MM.1S (cell line): ENCODE results near the gene PSPN.
A peak's percentile ranks its signal among the peaks of the same experiment; 100 is the strongest.

Experiments
- DNase-seq: peaks from one replicate; pipeline ENCODE4 v3.0.0-alpha.2; 2015
- H2AFZ ChIP-seq: fragments of 300-600 bp; sonication (generic); 2 replicates; pipeline ENCODE4 v1.6.0; 2016; ENCODE audit warnings: antibody characterized with exemption, low read length
- H3F3A ChIP-seq: fragments of 300-600 bp; sonication (generic); 2 replicates; pipeline ENCODE4 v1.6.1; 2016; ENCODE audit warnings: mild to moderate bottlenecking, antibody characterized with exemption, low read length, moderate library complexity, mixed read lengths; ENCODE audit not compliant: insufficient read depth
- H3K27ac ChIP-seq: fragments of 300-600 bp; sonication (generic); 2 replicates; pipeline ENCODE4 v1.5.1; 2016; ENCODE audit warnings: mild to moderate bottlenecking, low read length
- H3K27me3 ChIP-seq: fragments of 300-600 bp; sonication (generic); replicated peaks from 2 replicates; pipeline ENCODE4 v1.6.0; 2016; ENCODE audit warnings: low read length; ENCODE audit not compliant: insufficient read depth
- H3K36me3 ChIP-seq: fragments of 300-600 bp; sonication (generic); replicated peaks from 2 replicates; pipeline ENCODE4 v1.6.1; 2016; ENCODE audit warnings: mild to moderate bottlenecking, low read length, mixed read lengths; ENCODE audit not compliant: insufficient read depth
- H3K4me1 ChIP-seq: fragments of 300-600 bp; sonication (generic); 2 replicates; pipeline ENCODE4 v1.6.1; 2016; ENCODE audit warnings: low read length, mixed read lengths
- H3K4me2 ChIP-seq: fragments of 300-600 bp; sonication (generic); 2 replicates; pipeline ENCODE4 v1.6.0; 2016; ENCODE audit warnings: low read depth, low read length
- H3K4me3 ChIP-seq: fragments of 300-600 bp; sonication (generic); 2 replicates; pipeline ENCODE4 v1.5.1; 2016; ENCODE audit warnings: low read length, mixed read lengths
- H3K79me2 ChIP-seq: fragments of 300-600 bp; sonication (generic); 2 replicates; pipeline ENCODE4 v1.6.1; 2016; ENCODE audit warnings: mixed run types, low read length, mixed read lengths
- H3K9ac ChIP-seq: fragments of 300-600 bp; sonication (generic); 2 replicates; pipeline ENCODE4 v1.6.1; 2016; ENCODE audit warnings: low read length, mixed read lengths
- H3K9me2 ChIP-seq: fragments of 300-600 bp; sonication (generic); replicated peaks from 2 replicates; pipeline ENCODE4 v1.6.1; 2016; ENCODE audit warnings: mild to moderate bottlenecking, low read length, mixed read lengths; ENCODE audit not compliant: insufficient read depth
- H3K9me3 ChIP-seq: fragments of 300-600 bp; sonication (generic); replicated peaks from 2 replicates; pipeline ENCODE4 v1.6.1; 2016; ENCODE audit warnings: mild to moderate bottlenecking, low read length, mixed read lengths; ENCODE audit not compliant: insufficient read depth
- H4K20me1 ChIP-seq: fragments of 300-600 bp; sonication (generic); 2 replicates; pipeline ENCODE4 v1.6.1; 2016; ENCODE audit warnings: mild to moderate bottlenecking, low read length, moderate library complexity, mixed read lengths; ENCODE audit not compliant: insufficient read depth
- CTCF ChIP-seq: fragments of 300-600 bp; sonication (generic); IDR thresholded peaks from 2 replicates; pipeline ENCODE4 v1.5.1; 2016; ENCODE audit warnings: antibody characterized with exemption, low read length, mixed read lengths
- EZH2 ChIP-seq: fragments of 300-600 bp; sonication (generic); optimal IDR thresholded peaks from 2 replicates; pipeline ENCODE3; 2017; ENCODE audit warnings: low read depth, mild to moderate bottlenecking, antibody characterized with exemption, low read length, mixed read lengths
- EZH2phosphoT487 ChIP-seq: fragments of 300-600 bp; sonication (generic); IDR thresholded peaks from 2 replicates; pipeline ENCODE4 v1.6.1; 2018; ENCODE audit warnings: antibody characterized with exemption, low read length

PSPN gene

GRCh38 chr19:6412447-6413091, 36.8 kb upstream of the PSPN start:
- peaks cover 5% of the 10 kb centered on the region for H3K79me2 ChIP-seq
- no peaks in the 10 kb centered on the region for H3K4me1 ChIP-seq
- H3K4me2 ChIP-seq, result no peak overlapping the region
- no peak overlapping the region for H3K4me3 ChIP-seq
- DNase-seq, result peak; percentile 45
- peaks cover 19% of the 10 kb centered on the region for H3K36me3 ChIP-seq
- H3K9me3 ChIP-seq, result no peaks in the 10 kb centered on the region
- peaks cover 13% of the 10 kb centered on the region; the same call in 1 of the 2 replicates for H3F3A ChIP-seq
- H3K9ac ChIP-seq, result no peak overlapping the region
- no peaks in the 10 kb centered on the region for H3K27me3 ChIP-seq
- H3K9me2 ChIP-seq, result no peaks in the 10 kb centered on the region
- TF ChIP-seq EZH2phosphoT487 (no peak), CTCF (peak; percentile 65), EZH2 (no peak)
- peaks cover 5% of the 10 kb centered on the region; the same call in 1 of the 2 replicates for H4K20me1 ChIP-seq
- H3K27ac ChIP-seq, result no peak overlapping the region
- H2AFZ ChIP-seq, result no peak overlapping the region

- no peak for TF ChIP-seq CTCF
- TF ChIP-seq EZH2, result no peak
- no peak for TF ChIP-seq EZH2phosphoT487
- no peak overlapping the region for H3K4me3 ChIP-seq
- H3K27ac ChIP-seq, result no peak overlapping the region
- H3K4me2 ChIP-seq, result no peak overlapping the region
- peaks cover 13% of the 10 kb centered on the region; the same call in 1 of the 2 replicates for H3F3A ChIP-seq
- no peaks in the 10 kb centered on the region for H3K9me3 ChIP-seq
- no peaks in the 10 kb centered on the region for H3K79me2 ChIP-seq
- no peaks in the 10 kb centered on the region for H3K27me3 ChIP-seq
- DNase-seq, result no peak
- no peak overlapping the region for H2AFZ ChIP-seq
- peaks cover under 1% of the 10 kb centered on the region; the same call in 1 of the 2 replicates for H4K20me1 ChIP-seq
- H3K36me3 ChIP-seq, result peaks cover 14% of the 10 kb centered on the region
- H3K4me1 ChIP-seq, result no peaks in the 10 kb centered on the region
- H3K9me2 ChIP-seq, result no peaks in the 10 kb centered on the region
- no peak overlapping the region for H3K9ac ChIP-seq
Observed at GRCh38 chr19:6412061-6412446, 36.3 kb upstream of the PSPN start.

GRCh38 chr19:6409346-6409745, 33.6 kb upstream of the PSPN start:
- no peak overlapping the region for H2AFZ ChIP-seq
- TF ChIP-seq EZH2phosphoT487 (no peak), EZH2 (no peak)
- H3K9ac ChIP-seq, result no peak overlapping the region
- no peaks in the 10 kb centered on the region for H3K4me1 ChIP-seq
- H3K36me3 ChIP-seq, result 0 out of 2 replicates have a peak, but pooled peaks cover 2% of the 10 kb centered on the region
- H3K4me3 ChIP-seq, result no peak overlapping the region
- no peaks in the 10 kb centered on the region for H3K9me2 ChIP-seq
- no peak for DNase-seq
- no peaks in the 10 kb centered on the region; the same call in 1 of the 2 replicates for H4K20me1 ChIP-seq
- H3K9me3 ChIP-seq, result no peaks in the 10 kb centered on the region
- no peaks in the 10 kb centered on the region for H3K27me3 ChIP-seq
- H3F3A ChIP-seq, result peaks cover 8% of the 10 kb centered on the region; the same call in 1 of the 2 replicates
- H3K27ac ChIP-seq, result no peak overlapping the region
- H3K4me2 ChIP-seq, result no peak overlapping the region
- no peaks in the 10 kb centered on the region for H3K79me2 ChIP-seq

- DNase-seq, result no peak
- no peak overlapping the region for H3K9ac ChIP-seq
- no peaks in the 10 kb centered on the region for H3K79me2 ChIP-seq
- TF ChIP-seq CTCF, result no peak
- no peak for TF ChIP-seq EZH2
- TF ChIP-seq EZH2phosphoT487, result no peak
- no peaks in the 10 kb centered on the region for H3F3A ChIP-seq
- H3K4me1 ChIP-seq, result no peaks in the 10 kb centered on the region
- no peaks in the 10 kb centered on the region for H3K36me3 ChIP-seq
- H3K4me3 ChIP-seq, result no peak overlapping the region
- H3K27ac ChIP-seq, result no peak overlapping the region
- H4K20me1 ChIP-seq, result no peaks in the 10 kb centered on the region
- no peaks in the 10 kb centered on the region for H3K9me2 ChIP-seq
- peaks cover 3% of the 10 kb centered on the region; the same call in 1 of the 2 replicates for H3K27me3 ChIP-seq
- H3K4me2 ChIP-seq, result no peak overlapping the region
- no peaks in the 10 kb centered on the region for H3K9me3 ChIP-seq
- H2AFZ ChIP-seq, result no peak overlapping the region
Observed at GRCh38 chr19:6406401-6406800, 30.7 kb upstream of the PSPN start.
